Osteoblast (primary cell): ENCODE results near the gene CMTM7. TPM values are rescaled to one million over a fixed set of nuclear protein-coding genes. Genes with fewer than 3 reads are reported as not detected.

Experiments
- DNase-seq: peaks from one replicate; pipeline ENCODE4 v3.0.0; 2011; ENCODE audit warnings: low spot score, mixed read lengths; ENCODE audit not compliant: insufficient read length; ENCODE audit errors: missing footprints
- H2AFZ ChIP-seq: 2 replicates; pipeline ENCODE4 v1.6.0; 2011; ENCODE audit warnings: mild to moderate bottlenecking, low read length
- H3K27ac ChIP-seq: 2 replicates; pipeline ENCODE4 v1.5.1; 2011; ENCODE audit warnings: mild to moderate bottlenecking, low read depth, low read length, moderate library complexity
- H3K27me3 ChIP-seq: 2 replicates; pipeline ENCODE4 v1.6.0; 2012; ENCODE audit warnings: mild to moderate bottlenecking, control low read depth, inconsistent platforms, low read length, moderate library complexity; ENCODE audit not compliant: insufficient read depth
- H3K36me3 ChIP-seq: 2 replicates; pipeline ENCODE4 v1.5.1; 2011; ENCODE audit warnings: mild to moderate bottlenecking, low read length, control low read depth, moderate library complexity; ENCODE audit not compliant: insufficient read depth
- H3K4me1 ChIP-seq: 2 replicates; pipeline ENCODE4 v1.5.1; 2011; ENCODE audit warnings: mild to moderate bottlenecking, low read length, control low read depth, moderate library complexity; ENCODE audit not compliant: insufficient read depth
- H3K4me2 ChIP-seq: 2 replicates; pipeline ENCODE4 v1.6.0; 2011; ENCODE audit warnings: mild to moderate bottlenecking, low read length; ENCODE audit not compliant: insufficient read depth
- H3K4me3 ChIP-seq: fragments of 200-600 bp; sonication (generic); 3 replicates; pipeline ENCODE4 v1.5.1; 2012; ENCODE audit warnings: mild to moderate bottlenecking, low read length, inconsistent platforms; ENCODE audit not compliant: insufficient read depth
- H3K79me2 ChIP-seq: 2 replicates; pipeline ENCODE4 v1.6.0; 2012; ENCODE audit warnings: mild to moderate bottlenecking, low read length, control low read depth, inconsistent platforms; ENCODE audit not compliant: insufficient read depth
- H3K9me3 ChIP-seq: 2 replicates; pipeline ENCODE4 v1.5.1; 2011; ENCODE audit warnings: low read depth, low read length, control low read depth
- H4K20me1 ChIP-seq: 2 replicates; pipeline ENCODE4 v1.6.0; 2012; ENCODE audit warnings: mild to moderate bottlenecking, low read length, control low read depth; ENCODE audit not compliant: insufficient read depth
- CTCF ChIP-seq: IDR thresholded peaks from 2 replicates; pipeline ENCODE4 v1.5.1; 2011; ENCODE audit warnings: mild to moderate bottlenecking, low read depth, low read length, moderate library complexity; ENCODE audit errors: extremely low read depth
- total RNA-seq: library from RNA; depleted of rRNA; stranded (reverse); fragments of >200 nt; gene quantifications from 2 replicates; pipeline ENCODE4 v1.2.3, GENCODE V29; 2012

CMTM7 gene
- total RNA-seq, 1 donor: 7.2 TPM

GRCh38 chr3:32352563-32352962 is 39.1 kb upstream of the CMTM7 start:
- H3K4me1 ChIP-seq: no peaks in the 10 kb centered on the region
- no peak for TF ChIP-seq CTCF
- H3K27me3 ChIP-seq: no peaks in the 10 kb centered on the region
- H3K4me3 ChIP-seq: no peak overlapping the region
- no peak overlapping the region for H3K4me2 ChIP-seq
- H3K27ac ChIP-seq: no peak overlapping the region
- no peak for DNase-seq
- H2AFZ ChIP-seq: no peak overlapping the region
- no peaks in the 10 kb centered on the region for H3K9me3 ChIP-seq
- H3K79me2 ChIP-seq: no peaks in the 10 kb centered on the region
- H3K36me3 ChIP-seq: no peaks in the 10 kb centered on the region
- no peaks in the 10 kb centered on the region for H4K20me1 ChIP-seq

DNA sequence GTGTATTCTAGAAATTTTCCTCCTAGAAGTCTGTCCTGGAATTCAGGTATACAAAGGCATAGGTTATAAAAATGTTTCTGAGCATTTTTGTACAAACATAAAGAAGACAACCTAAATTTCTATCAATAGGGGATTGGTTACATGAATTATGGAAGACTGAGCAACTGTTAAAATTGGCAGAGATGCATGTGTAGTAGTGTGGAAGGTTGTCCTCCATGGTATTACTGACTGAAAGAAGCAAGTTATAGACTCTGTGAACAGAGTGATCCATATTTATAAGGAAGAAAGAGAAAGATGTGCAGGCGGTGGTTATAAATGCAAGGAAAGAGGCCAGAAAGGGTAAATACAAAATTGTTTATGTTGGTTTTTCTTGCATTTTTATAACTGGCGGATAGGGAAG is 38.3 kb upstream of the CMTM7 start:
- Histone ChIP-seq H3K4me3 (no peak overlapping the region), H3K4me1 (no peaks in the 10 kb centered on the region), H3K9me3 (no peaks in the 10 kb centered on the region), H3K27ac (no peak overlapping the region), H3K27me3 (no peaks in the 10 kb centered on the region), H4K20me1 (no peaks in the 10 kb centered on the region), H2AFZ (no peak overlapping the region), H3K4me2 (no peak overlapping the region), H3K79me2 (no peaks in the 10 kb centered on the region), H3K36me3 (no peaks in the 10 kb centered on the region)
- no peak for TF ChIP-seq CTCF
- DNase-seq: no peak

- Histone ChIP-seq H3K4me1 (no peaks in the 10 kb centered on the region), H3K4me3 (no peak overlapping the region), H3K9me3 (no peaks in the 10 kb centered on the region), H3K4me2 (no peak overlapping the region), H3K27ac (no peak overlapping the region), H3K36me3 (no peaks in the 10 kb centered on the region), H3K79me2 (no peaks in the 10 kb centered on the region), H4K20me1 (no peaks in the 10 kb centered on the region), H3K27me3 (no peaks in the 10 kb centered on the region), H2AFZ (no peak overlapping the region)
- no peak for DNase-seq
- no peak for TF ChIP-seq CTCF
Measured at GRCh38 chr3:32354362-32354778, 37.3 kb upstream of the CMTM7 start.

DNA sequence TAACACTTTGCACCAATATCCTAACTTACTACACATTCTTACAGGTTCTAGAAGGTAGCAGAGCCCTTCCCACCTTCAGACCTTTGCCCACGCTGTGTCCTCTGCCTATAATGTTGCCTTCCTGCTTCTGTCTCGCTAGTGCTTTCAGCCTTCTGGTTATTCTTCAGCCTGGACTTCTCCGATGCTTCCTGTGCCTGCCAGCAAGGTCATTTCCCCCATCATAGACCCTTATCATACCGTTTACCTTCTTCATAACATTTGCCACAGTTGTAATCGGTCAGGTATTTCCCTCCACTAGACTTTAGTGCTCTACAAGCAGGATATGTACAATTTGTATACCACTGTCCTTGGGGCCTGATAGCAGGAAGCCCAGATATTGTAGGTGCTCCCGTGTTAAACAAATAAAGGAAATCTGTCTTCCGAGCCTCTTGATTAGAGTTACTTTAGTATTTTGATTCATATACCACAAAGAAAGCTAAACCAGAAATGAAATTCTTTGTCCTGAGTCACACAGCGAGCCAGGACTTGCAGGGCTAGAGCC is 35.8 kb upstream of the CMTM7 start:
- no peak for DNase-seq
- Histone ChIP-seq H3K4me3 (no peak overlapping the region), H3K36me3 (no peaks in the 10 kb centered on the region), H3K79me2 (no peaks in the 10 kb centered on the region), H3K9me3 (no peaks in the 10 kb centered on the region), H4K20me1 (no peaks in the 10 kb centered on the region), H3K4me1 (no peaks in the 10 kb centered on the region), H3K27me3 (no peaks in the 10 kb centered on the region), H3K27ac (no peak overlapping the region), H3K4me2 (no peak overlapping the region), H2AFZ (no peak overlapping the region)
- TF ChIP-seq CTCF: no peak
